A549 treated with Hydrocortisone at 1 μM for 4 hours (cell line): ENCODE measurements around the gene MVP. TPM values are rescaled to one million over a fixed set of nuclear protein-coding genes. Genes with fewer than 3 reads are reported as not detected.

Source experiments
- total RNA-seq: library from RNA; stranded (reverse); fragments of 200-300 nt; extraction: Qiagen RNA extraction; gene quantifications from 5 replicates; pipeline ENCODE4 v1.2.3, GENCODE V29; 2022

Gene MVP
- total RNA-seq, result 131 to 146 TPM (median 140 TPM) in 5 replicates

DNA sequence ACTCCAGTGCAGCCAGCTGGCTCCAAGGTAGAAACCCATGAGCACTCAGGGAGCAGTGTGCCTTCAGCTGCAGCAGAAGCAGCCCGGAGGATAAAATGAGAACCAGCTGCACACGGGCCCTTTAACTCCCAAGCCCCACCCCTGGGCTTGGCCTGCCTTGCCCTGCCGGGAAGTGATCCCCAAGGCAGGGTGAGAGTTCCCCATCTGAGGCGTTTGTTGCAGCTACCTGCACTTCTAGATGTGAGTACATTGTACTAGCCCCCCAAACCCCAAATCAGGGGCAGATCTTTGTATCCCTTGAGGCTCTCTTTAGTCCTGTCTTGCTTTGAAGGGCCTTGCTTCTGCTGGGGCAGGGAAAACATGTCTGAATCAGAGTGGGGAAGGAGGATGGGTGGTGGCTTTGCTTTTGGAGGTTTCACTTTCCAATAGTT is at the start of gene MVP:
TSS of gene MVP (plus strand) at position 192 of the 431 bp plus-strand sequence. CDS start 10,088 bp downstream, outside the sequence.

DNA sequence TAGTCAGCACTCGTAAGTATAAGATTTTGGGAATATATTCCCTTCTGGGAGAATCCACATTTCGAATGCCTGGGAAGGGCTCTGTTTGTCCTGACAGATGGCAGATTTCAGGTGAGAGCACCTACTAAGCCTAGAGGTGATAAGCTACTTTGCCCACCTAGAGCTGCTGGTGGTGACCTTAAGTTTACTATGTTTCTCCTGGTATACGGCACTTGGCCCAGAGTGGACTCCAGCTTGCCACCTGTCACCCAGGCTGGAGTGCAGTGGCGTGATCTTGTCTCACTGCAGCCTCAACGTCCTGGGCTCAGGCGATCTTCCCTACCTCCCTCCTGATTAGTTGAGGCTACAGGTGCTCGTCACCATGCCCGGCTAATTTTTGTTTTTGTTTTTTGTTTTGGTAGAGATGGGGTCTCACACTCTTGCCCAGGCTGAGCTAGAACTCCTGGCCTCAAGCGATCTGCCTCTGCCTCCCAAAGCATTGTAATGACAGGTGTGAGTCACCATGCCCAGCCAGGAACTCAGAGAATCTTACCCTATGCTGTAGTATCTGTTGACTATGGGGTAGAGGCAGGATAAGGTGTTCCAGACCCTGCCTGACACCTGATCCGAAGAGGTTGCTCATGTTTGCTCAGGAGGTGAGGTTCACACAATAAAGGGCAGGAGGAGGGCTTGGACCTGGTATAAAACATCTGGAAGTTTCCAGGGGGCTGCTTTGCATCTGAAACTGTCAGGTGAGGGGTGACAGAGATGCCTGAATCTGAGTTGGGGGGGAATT is 42.5 kb upstream of the MVP start, which contains the start of gene ZG16:
TSS of gene ZG16 (plus strand) at position 681 of the 775 bp plus-strand sequence. CDS start 1,011 bp downstream, outside the sequence.

DNA sequence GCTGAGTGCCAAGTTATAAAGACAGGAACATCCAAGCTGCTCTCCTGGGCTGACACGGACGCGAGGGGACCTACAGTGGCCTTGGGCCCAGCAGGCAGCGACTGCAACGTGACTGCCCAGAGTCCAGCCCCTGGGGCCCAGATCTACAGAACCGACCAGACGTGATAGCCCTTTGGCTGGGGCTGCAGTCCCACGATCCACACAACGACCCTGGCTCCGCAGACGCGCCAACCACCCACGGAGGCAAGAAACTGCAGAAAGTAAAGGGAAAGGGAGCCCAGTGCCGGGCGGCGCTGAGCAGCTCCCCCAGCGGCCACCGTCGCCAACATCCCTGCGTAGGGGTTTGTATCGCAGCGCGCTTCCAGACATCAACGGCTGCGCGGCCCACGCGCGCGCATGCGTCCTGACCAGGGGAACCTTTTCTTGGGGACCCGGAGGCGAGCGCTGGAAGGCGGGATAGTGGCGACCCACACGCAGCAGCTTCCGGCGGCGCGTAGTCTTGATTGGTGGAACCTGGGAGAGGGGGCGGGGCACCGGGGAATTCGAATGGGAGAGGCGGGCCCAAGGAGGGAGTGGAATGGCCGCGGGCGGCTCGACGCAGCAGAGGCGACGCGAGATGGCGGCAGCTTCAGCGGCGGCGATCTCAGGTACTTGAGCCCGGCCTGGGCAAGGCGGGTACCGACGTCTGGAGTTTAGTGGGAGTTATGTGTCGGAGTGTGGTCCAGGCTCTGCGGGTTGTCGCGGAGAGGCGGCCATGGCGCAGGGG is 29.9 kb upstream of the MVP start, which contains the start of gene KIF22:
TSS of gene KIF22 (plus strand) at position 569 of the 766 bp plus-strand sequence. CDS start at position 578, 9 bp downstream.

DNA sequence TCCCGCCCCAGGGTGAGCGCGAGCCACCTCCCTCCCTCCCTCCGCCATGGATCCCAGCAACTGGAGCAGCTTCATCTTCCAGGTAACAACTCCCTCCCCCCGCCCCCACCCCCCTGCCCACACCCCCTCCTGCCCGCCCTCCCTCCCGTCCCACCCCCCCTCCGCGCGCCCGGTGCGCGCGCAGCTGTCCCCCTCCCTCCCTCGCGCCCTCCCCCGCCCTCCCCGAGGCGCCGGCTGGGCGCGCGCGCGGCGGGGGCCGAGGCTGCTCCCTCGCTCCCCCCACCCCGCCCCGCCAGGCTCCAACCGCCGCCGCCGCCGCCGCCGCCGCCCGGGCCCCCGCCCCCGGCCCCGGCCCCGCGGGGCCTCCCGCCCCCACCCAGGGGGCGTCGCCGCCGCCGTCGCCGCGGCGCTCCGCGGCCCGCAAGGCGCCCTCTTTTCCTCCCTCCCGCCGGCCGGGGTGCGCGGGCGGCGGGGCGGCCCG is 14.1 kb upstream of the MVP start, which contains the start of gene MAZ:
TSS of gene MAZ (plus strand) at position 431 of the 481 bp plus-strand sequence. CDS start 173 bp downstream, outside the sequence.

DNA sequence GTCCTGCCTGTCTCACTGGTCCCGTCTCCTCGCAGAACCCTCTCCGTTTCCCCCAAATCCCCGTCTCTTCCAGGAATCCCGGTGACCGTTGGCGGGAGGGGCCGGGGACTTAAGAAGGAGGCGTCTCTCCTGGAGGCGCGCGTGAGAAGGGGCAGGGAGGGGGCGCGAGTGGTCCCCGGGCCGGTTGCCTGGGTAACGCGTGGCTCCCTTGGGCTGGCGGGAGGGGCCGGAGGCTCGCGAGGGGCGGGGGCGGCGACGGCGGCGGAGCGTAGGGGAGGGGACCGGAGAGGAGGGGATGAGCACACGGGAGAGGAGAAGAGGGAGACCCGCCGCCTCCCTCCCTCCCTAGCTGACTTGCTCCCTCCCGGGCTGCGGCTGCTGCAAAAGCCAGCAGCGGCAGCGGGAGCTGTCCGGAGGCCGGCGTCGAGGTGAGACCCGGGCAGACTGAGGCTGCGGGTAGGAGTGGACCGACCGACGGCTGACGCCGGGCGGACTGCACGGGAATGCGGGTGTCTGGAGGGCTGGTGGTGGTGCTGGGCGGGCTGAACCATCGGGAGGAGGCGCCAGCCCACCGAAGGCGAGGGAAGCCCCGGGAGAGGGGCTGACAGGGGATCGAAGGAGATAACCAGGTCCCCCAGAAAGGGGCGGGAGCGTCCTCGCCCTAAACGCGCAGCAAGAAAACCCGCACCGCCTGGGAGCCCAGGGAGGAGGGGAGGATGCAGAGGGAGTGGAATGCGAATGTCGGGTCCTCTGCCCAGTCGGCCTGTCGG is 8.2 kb upstream of the MVP start, which contains the start of gene PRRT2:
TSS of gene PRRT2 (plus strand) at position 298 of the 770 bp plus-strand sequence. CDS start 862 bp downstream, outside the sequence.

DNA sequence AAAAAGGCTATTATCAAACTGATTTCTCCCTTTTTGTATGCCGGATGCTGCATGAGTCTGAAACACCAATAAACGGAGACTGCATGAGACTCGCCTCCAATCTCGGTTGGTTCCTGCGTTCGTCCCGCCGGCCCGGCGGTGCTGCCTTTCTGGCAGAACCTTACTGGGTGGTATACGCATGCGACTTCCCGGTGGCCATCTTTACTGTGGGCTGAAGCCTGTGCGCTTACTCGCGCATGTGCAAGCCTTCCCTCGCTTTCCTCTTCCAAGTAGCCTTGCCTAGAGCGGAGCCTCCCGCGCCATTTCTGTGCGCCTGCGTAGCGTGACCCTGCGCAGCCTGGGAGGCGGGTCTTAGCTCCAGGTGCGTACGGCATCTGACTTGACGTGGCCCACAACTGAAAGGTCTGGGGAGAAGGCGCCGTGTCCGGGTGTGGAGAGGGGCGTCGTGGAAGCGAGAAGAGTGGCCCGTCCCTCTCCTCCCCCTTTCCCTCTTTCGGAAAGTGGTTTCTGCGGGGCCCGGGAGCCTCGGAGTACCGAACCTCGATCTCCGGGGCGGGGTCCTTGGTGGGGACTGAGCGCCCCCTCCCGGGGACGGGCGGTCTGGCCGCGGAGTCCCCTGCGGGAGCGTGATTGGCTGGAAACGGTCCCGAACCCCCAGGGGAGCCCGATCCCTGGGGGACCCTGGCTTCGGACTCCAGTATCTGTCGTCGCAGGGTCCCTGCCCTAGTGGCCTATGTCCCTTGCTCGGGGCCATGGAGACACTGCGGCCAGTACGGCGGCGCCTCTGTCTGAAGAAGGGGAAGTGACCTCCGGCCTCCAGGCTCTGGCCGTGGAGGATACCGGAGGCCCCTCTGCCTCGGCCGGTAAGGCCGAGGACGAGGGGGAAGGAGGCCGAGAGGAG is 4.2 kb upstream of the MVP start, which contains the start of gene PAGR1:
TSS of gene PAGR1 (plus strand) at position 360 of the 901 bp plus-strand sequence. CDS start at position 734, 374 bp downstream.

DNA sequence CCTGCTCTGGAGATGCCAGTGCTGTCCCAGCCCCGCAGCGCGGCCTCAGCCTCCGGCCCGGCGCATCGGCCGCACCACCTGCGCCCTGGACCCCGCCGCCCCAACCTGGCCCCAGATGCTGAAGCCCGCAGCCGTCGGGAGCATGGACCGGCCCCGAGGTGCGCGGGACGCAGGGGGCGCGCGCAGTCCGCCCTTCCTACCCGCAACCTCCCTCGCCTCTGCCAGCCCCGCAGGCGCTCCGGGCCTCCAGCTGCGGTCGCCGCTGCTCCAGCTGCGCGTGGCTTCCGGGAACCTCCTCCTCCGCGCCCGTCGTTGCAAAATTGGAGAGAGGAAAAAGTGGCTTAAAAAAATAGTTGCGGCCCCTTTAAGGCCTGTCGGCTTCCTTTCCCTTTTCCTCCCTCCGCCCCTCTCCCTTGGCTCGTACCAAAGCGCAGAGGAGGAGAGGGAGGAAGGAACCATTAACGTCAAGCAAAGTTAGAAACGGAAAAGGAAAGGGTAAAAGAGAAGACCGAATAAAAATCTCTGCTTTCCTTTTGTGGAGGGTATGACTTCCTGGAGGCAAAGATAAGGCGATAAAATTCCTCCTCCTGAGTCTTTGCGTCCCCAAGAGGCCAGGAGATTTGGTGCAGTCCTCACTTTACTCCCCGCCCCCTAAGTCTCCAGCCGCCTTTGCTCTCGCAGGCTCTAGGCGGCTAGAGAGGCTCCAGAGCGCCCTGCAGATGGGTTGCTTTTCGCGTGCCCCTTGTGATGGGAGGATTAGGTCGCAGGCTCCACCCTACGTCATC is 42.8 kb downstream of the MVP start, which contains the start of gene CDIPT:
TSS of gene CDIPT (minus strand) at position 343 of the 785 bp plus-strand sequence. CDS start 369 bp downstream, outside the sequence.

Other genes starting within 250 kb of the MVP start
- 0.02 TPM in 1 of 5 replicates, not detected in the others for gene SPN, start 157.2 kb upstream of the MVP start, total RNA-seq
- 0.53 to 0.90 TPM (median 0.87 TPM) in 5 replicates for gene QPRT, start 141.3 kb upstream of the MVP start, total RNA-seq
- gene C16orf54, start 74.5 kb upstream of the MVP start, total RNA-seq, result not detected in 5 replicates
- gene ZG16, start 42.2 kb upstream of the MVP start, total RNA-seq, result not detected in 5 replicates
- 86.4 to 92.6 TPM (median 90.5 TPM) in 5 replicates for gene KIF22, start 29.7 kb upstream of the MVP start, total RNA-seq
- 160 to 170 TPM (median 168 TPM) in 5 replicates for gene MAZ, start 13.9 kb upstream of the MVP start, total RNA-seq
- gene PRRT2, start 8.3 kb upstream of the MVP start, total RNA-seq, result 0.26 to 0.52 TPM (median 0.31 TPM) in 5 replicates
- 38.6 to 43.2 TPM (median 40.7 TPM) in 5 replicates for gene PAGR1, start 4.3 kb upstream of the MVP start, total RNA-seq
- gene CDIPT, start 42.8 kb downstream of the MVP start, total RNA-seq, result 67.9 to 92.6 TPM (median 87.4 TPM) in 5 replicates
- 18.2 to 22.4 TPM (median 20.4 TPM) in 5 replicates for gene SEZ6L2, start 79.1 kb downstream of the MVP start, total RNA-seq
- gene ASPHD1, start 80.0 kb downstream of the MVP start, total RNA-seq, result 15.8 to 26.9 TPM (median 23.3 TPM) in 5 replicates
- gene KCTD13, start 105.8 kb downstream of the MVP start, total RNA-seq, result 12.0 to 15.5 TPM (median 13.9 TPM) in 5 replicates
- gene TMEM219, start 141.6 kb downstream of the MVP start, total RNA-seq, result 83.5 to 102 TPM (median 96.1 TPM) in 5 replicates
- 28.0 to 31.9 TPM (median 30.9 TPM) in 5 replicates for gene TAOK2, start 153.4 kb downstream of the MVP start, total RNA-seq
- 14.5 to 17.7 TPM (median 15.5 TPM) in 5 replicates for gene HIRIP3, start 175.2 kb downstream of the MVP start, total RNA-seq
- 94.8 to 122 TPM (median 102 TPM) in 5 replicates for gene INO80E, start 175.8 kb downstream of the MVP start, total RNA-seq
- 1.5 to 2.5 TPM (median 2.0 TPM) in 5 replicates for gene DOC2A, start 190.6 kb downstream of the MVP start, total RNA-seq
- gene C16orf92, start 202.7 kb downstream of the MVP start, total RNA-seq, result not detected in 5 replicates
- 0.18 to 0.43 TPM (median 0.32 TPM) in 5 replicates for gene TLCD3B, start 210.8 kb downstream of the MVP start, total RNA-seq
- gene ALDOA, start 245.3 kb downstream of the MVP start, total RNA-seq, result 1,622 to 1,806 TPM (median 1,747 TPM) in 5 replicates